K562 (cell line): ENCODE data around the gene PELI3. TPM values are rescaled to one million over a fixed set of nuclear protein-coding genes. Genes with fewer than 3 reads are reported as not detected.
A peak's percentile ranks its signal among the peaks of the same experiment; 100 is the strongest.

ENCODE experiments used
- BCOR ChIP-seq: fragments of 450-650 bp; IDR thresholded peaks from 2 replicates; pipeline ENCODE4 v1.6.1; 2016
- CBX8 ChIP-seq: fragments of 200-600 bp; sonication (generic); IDR thresholded peaks from 2 replicates; pipeline ENCODE4 v1.6.1; 2012; ENCODE audit warnings: borderline replicate concordance, mixed run types, low read depth, mild to moderate bottlenecking, moderate library complexity, mixed read lengths, low read length, control low read depth, inconsistent platforms; ENCODE audit not compliant: poor library complexity, severe bottlenecking; ENCODE audit errors: extremely low read depth
- CCNT2 ChIP-seq: IDR thresholded peaks from 2 replicates; pipeline ENCODE4 v1.6.1; 2011; ENCODE audit warnings: borderline replicate concordance, low read depth, mild to moderate bottlenecking, moderate library complexity, mixed read lengths, low read length; ENCODE audit not compliant: insufficient read length; ENCODE audit errors: extremely low read depth
- CXXC5 ChIP-seq: fragments of 250-450 bp; sonication (Bioruptor Pico); IDR thresholded peaks from 2 replicates; pipeline ENCODE4 v1.8.0; 2022; ENCODE audit warnings: inconsistent platforms, mild to moderate bottlenecking, moderate library complexity
- EGR1 ChIP-seq: fragments of 450-650 bp; conservative IDR thresholded peaks from 2 replicates; pipeline ENCODE4 v1.6.1; 2017; ENCODE audit warnings: mild to moderate bottlenecking
- ETV6 ChIP-seq, 3 experiments: fragments of 150-350 bp in 1 of 3; sonication (generic) in 1 of 3; formaldehyde crosslinking in 1 of 3; IDR thresholded peaks; 2 replicates each; pipeline versions ENCODE4 v1.6.1 to v1.8.0; 2014 to 2022; ENCODE audit warnings: borderline replicate concordance in 2 of 3, low read depth in 2 of 3, antibody characterized with exemption in 1 of 3, low read length in 1 of 3, mild to moderate bottlenecking in 1 of 3, missing genetic modification reagents in 1 of 3
- GATAD2B ChIP-seq: fragments of 450-650 bp; IDR thresholded peaks from 2 replicates; pipeline ENCODE4 v1.6.1; 2017; ENCODE audit warnings: mild to moderate bottlenecking, borderline replicate concordance
- HMGN3 ChIP-seq: IDR thresholded peaks from 2 replicates; pipeline ENCODE4 v1.6.1; 2011; ENCODE audit warnings: borderline replicate concordance, low read depth, mild to moderate bottlenecking, mixed read lengths, low read length; ENCODE audit not compliant: insufficient read length; ENCODE audit errors: extremely low read depth
- JUN ChIP-seq, 2 experiments: sonication (generic) in 1 of 2; formaldehyde crosslinking in 1 of 2; IDR thresholded peaks; 2 replicates each; pipeline versions ENCODE4 v1.6.1 to v1.8.0; 2012 to 2022; ENCODE audit warnings: borderline replicate concordance in 2 of 2, mild to moderate bottlenecking in 2 of 2, improper control_type of control experiment in 1 of 2, low read depth in 1 of 2, low read length in 1 of 2, missing genetic modification reagents in 1 of 2
- NONO ChIP-seq, 2 experiments: fragments of 200-400 bp in 1 of 2; fragments of 450-650 bp in 1 of 2; formaldehyde crosslinking in 1 of 2; IDR thresholded peaks; 2 replicates each; pipeline ENCODE4 v1.6.1; 2017; ENCODE audit warnings: low read depth in 2 of 2, mild to moderate bottlenecking in 2 of 2, moderate library complexity in 2 of 2, low read length in 1 of 2
- PRMT5 ChIP-seq: sonication (generic); formaldehyde crosslinking; IDR thresholded peaks from 2 replicates; pipeline ENCODE4 v1.5.0; 2020; ENCODE audit warnings: missing genetic modification reagents
- RBBP5 ChIP-seq: fragments of 200-600 bp; sonication (generic); IDR thresholded peaks from 2 replicates; pipeline ENCODE4 v1.6.1; 2012; ENCODE audit warnings: borderline replicate concordance, mild to moderate bottlenecking, low read length, control low read depth, inconsistent platforms; ENCODE audit not compliant: insufficient read depth, poor library complexity, severe bottlenecking
- RFX5 ChIP-seq: IDR thresholded peaks from 2 replicates; pipeline ENCODE4 v1.6.1; 2011; ENCODE audit warnings: low read depth, mild to moderate bottlenecking, improper control_type of control experiment, low read length
- SREBF1 ChIP-seq: fragments of 150-350 bp; IDR thresholded peaks from 2 replicates; pipeline ENCODE4 v1.6.1; 2014; ENCODE audit warnings: antibody characterized with exemption, low read depth, low read length, borderline replicate concordance
- VEZF1 ChIP-seq: fragments of 200-800 bp; sonication (Bioruptor generic); IDR thresholded peaks from 2 replicates; pipeline ENCODE4 v1.6.1; 2017; ENCODE audit warnings: missing genetic modification characterization, missing compliant biosample characterization
- ZNF24 ChIP-seq: fragments of 450-650 bp; IDR thresholded peaks from 2 replicates; pipeline ENCODE4 v1.6.1; 2016
- ZNF431 ChIP-seq: sonication (generic); formaldehyde crosslinking; IDR thresholded peaks from 2 replicates; pipeline ENCODE4 v1.8.0; 2022; ENCODE audit warnings: mild to moderate bottlenecking, missing genetic modification reagents
- polyA plus RNA-seq, 8 experiments: library from polyadenylated mRNA; depleted of rRNA in 4 of 8; stranded (reverse) in 5 of 8; unstranded in 3 of 8; fragments of >200 nt; fragmentation: Nextera tagmentation in 2 of 8; fragmentation: Illumina TruSeq in 1 of 8; extraction: Ambion mirVana in 2 of 8; extraction: Trizol in 1 of 8; gene quantifications; 2 replicates each; pipeline versions ENCODE4 v1.2.1 to v1.2.3, GENCODE V29; 2011 to 2014; ENCODE audit warnings: inconsistent platforms in 1 of 8, missing spikeins in 1 of 8
- total RNA-seq, 7 experiments: library from RNA; depleted of rRNA in 6 of 7; stranded (reverse); fragments of >200 nt in 6 of 7; fragmentation: Illumina TruSeq in 2 of 7; extraction: Trizol in 2 of 7; gene quantifications; 2 replicates each; pipeline versions ENCODE4 v1.2.1 to v1.2.3, GENCODE V29; 2011 to 2021; ENCODE audit warnings: low replicate concordance in 1 of 7
- TF ChIP-seq, protein P1 (sequence below), 2 experiments: IDR thresholded peaks; 2 replicates each; pipeline ENCODE4 v1.6.1; 2012; ENCODE audit warnings: improper control_type of control experiment in 2 of 2, low read depth in 2 of 2, low read length in 2 of 2, borderline replicate concordance in 1 of 2
- TF ChIP-seq, protein P2 (sequence below), 2 experiments: fragments of 450-650 bp in 1 of 2; sonication (generic) in 1 of 2; formaldehyde crosslinking; conservative IDR thresholded peaks; 2 replicates each; pipeline versions ENCODE4 v1.4.0 to v1.8.1; 2020 to 2022; ENCODE audit warnings: mild to moderate bottlenecking in 1 of 2, missing genetic modification reagents in 1 of 2

PELI3 gene
- total and polyA plus RNA-seq, 9 of the 15 experiments (the other 6 are each of a cell fraction or from before 2014, with no cell fraction given): 0.17 to 4.2 (median 1.9) TPM

GRCh38 chr11:66467034-66467659, 442 bp downstream of the PELI3 start (continued):
- TF ChIP-seq, protein P1, sequence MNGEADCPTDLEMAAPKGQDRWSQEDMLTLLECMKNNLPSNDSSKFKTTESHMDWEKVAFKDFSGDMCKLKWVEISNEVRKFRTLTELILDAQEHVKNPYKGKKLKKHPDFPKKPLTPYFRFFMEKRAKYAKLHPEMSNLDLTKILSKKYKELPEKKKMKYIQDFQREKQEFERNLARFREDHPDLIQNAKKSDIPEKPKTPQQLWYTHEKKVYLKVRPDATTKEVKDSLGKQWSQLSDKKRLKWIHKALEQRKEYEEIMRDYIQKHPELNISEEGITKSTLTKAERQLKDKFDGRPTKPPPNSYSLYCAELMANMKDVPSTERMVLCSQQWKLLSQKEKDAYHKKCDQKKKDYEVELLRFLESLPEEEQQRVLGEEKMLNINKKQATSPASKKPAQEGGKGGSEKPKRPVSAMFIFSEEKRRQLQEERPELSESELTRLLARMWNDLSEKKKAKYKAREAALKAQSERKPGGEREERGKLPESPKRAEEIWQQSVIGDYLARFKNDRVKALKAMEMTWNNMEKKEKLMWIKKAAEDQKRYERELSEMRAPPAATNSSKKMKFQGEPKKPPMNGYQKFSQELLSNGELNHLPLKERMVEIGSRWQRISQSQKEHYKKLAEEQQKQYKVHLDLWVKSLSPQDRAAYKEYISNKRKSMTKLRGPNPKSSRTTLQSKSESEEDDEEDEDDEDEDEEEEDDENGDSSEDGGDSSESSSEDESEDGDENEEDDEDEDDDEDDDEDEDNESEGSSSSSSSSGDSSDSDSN (IDR thresholded peaks at IDR 0.05; ENCODE audit: borderline replicate concordance in 1 of 2, low read depth in 2 of 2, low read length in 2 of 2): peak; percentile 91 to 94
- TF ChIP-seq, protein P2, sequence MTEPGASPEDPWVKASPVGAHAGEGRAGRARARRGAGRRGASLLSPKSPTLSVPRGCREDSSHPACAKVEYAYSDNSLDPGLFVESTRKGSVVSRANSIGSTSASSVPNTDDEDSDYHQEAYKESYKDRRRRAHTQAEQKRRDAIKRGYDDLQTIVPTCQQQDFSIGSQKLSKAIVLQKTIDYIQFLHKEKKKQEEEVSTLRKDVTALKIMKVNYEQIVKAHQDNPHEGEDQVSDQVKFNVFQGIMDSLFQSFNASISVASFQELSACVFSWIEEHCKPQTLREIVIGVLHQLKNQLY (CRISPR knock-in tag; conservative IDR thresholded peaks at IDR 0.05): no peak
- TF ChIP-seq NONO (IDR thresholded peaks at IDR 0.05; ENCODE audit: low read depth in 2 of 2, low read length in 1 of 2) (0 out of 4 replicates have a peak, but pooled peaks of 1 of the 2 experiments have one; percentile 27), CBX8 (no peak), ETV6 (IDR thresholded peaks at IDR 0.05; ENCODE audit: borderline replicate concordance in 1 of 2, low read depth in 2 of 2, low read length in 1 of 2) (no peak), ETV6 (CRISPR knock-in tag; IDR thresholded peaks at IDR 0.05; ENCODE audit: borderline replicate concordance) (no peak), RFX5 (no peak), HMGN3 (peak; percentile 23), BCOR (0 out of 2 replicates have a peak, but pooled peaks have one; percentile 20), SREBF1 (no peak), VEZF1 (CRISPR knock-in tag) (0 out of 2 replicates have a peak, but pooled peaks have one; percentile 46), ZNF431 (CRISPR knock-in tag) (no peak), EGR1 (0 out of 2 replicates have a peak, but pooled peaks have one; percentile 11), PRMT5 (no peak), ZNF24 (no peak), GATAD2B (peak; percentile 83), RBBP5 (peak; percentile 42), CXXC5 (peak; percentile 57), CCNT2 (peak; percentile 50), JUN (IDR thresholded peaks at IDR 0.05; ENCODE audit: borderline replicate concordance, low read depth, low read length) (no peak), JUN (CRISPR knock-in tag; IDR thresholded peaks at IDR 0.05; ENCODE audit: borderline replicate concordance) (0 out of 2 replicates have a peak, but pooled peaks have one; percentile 33)
